GM12864 (cell line): Measurements from ENCODE around the gene GIT1.

Experiments used
- DNase-seq: peaks from one replicate; pipeline ENCODE4 v3.0.0-alpha.2; 2011; ENCODE audit warnings: low read depth
- H3K4me3 ChIP-seq: 2 replicates; pipeline ENCODE4 v1.5.1; 2011; ENCODE audit warnings: mild to moderate bottlenecking, low read depth, low read length, control low read depth
- TF ChIP-seq, protein P1 (sequence below): IDR thresholded peaks from 2 replicates; pipeline ENCODE4 v1.5.1; 2011; ENCODE audit warnings: low read depth, mild to moderate bottlenecking, moderate library complexity, low read length, control low read depth, inconsistent platforms; ENCODE audit errors: missing control alignments

Gene GIT1

DNA sequence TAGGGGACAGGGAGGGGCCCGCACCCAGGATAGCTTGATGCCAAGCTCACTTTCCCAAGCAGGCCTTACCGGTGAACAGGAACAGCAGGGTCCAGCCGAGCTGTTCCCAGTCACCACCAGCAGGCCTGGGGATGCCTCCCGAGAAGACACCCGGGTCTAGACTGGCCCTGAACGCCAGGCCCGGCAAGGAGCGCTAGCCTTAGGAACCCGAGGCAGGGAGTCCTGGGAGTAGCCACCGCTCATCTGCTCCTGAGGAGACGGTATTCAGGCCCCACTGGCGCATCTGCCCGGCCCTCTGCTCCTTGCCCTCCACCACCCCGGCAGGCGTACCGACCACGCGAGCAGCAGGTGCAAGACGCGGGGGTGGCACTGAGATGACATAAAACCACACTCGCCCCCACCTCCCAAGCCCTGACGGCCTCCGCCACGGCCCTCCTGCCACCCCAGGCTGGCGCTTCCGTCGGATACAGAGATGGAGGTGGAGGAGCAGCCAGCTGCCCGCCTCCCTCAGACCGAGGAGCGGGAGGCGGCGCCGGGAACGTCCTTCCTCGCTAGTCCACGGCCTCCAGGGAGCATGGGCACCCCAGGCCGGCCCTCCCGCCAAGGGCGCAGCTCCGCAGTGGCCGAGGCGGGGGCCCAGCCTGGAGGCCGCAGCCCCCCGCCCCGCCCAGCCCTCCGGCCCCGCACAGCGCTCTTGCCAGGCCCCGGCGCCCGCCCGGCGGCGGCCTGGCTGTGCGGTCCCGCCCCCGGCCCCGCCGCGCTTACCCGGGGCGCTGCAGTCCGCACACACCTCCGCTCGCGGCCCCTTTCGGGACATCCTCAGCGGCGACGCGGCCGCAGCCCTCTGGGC is 661 bp downstream of the GIT1 start:
- peak overlapping the region; percentile 91 for H3K4me3 ChIP-seq
- no peak for DNase-seq
- TF ChIP-seq, protein P1, sequence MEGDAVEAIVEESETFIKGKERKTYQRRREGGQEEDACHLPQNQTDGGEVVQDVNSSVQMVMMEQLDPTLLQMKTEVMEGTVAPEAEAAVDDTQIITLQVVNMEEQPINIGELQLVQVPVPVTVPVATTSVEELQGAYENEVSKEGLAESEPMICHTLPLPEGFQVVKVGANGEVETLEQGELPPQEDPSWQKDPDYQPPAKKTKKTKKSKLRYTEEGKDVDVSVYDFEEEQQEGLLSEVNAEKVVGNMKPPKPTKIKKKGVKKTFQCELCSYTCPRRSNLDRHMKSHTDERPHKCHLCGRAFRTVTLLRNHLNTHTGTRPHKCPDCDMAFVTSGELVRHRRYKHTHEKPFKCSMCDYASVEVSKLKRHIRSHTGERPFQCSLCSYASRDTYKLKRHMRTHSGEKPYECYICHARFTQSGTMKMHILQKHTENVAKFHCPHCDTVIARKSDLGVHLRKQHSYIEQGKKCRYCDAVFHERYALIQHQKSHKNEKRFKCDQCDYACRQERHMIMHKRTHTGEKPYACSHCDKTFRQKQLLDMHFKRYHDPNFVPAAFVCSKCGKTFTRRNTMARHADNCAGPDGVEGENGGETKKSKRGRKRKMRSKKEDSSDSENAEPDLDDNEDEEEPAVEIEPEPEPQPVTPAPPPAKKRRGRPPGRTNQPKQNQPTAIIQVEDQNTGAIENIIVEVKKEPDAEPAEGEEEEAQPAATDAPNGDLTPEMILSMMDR, result no peak

DNA sequence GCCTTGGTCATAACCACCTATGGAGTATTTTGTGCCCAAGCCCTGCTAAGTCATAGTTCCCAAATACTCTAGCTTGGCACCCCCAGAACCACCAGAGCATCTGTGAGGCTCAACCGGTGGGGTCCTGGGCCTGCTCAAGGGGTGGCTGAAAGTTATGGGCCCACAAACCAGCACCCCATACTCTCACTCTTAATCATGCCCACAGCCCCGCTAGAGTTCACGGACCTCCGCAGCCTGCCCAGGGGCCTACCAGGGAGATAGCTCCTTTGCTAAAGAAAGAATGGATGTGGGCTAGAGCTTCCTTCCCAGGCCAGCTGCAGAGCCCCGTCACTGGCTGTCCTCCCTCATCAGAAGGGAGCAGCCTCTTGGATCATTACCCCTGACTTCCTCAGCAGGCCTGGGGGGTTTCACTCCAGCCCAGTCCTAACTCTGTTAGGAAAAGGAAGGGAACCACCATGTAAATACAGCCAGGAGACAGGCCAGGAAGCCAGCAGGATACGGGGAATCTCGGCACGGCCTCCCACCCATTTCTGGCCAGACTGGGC is 1.4 kb downstream of the GIT1 start:
- H3K4me3 ChIP-seq, result peak overlapping the region; percentile 91

DNA sequence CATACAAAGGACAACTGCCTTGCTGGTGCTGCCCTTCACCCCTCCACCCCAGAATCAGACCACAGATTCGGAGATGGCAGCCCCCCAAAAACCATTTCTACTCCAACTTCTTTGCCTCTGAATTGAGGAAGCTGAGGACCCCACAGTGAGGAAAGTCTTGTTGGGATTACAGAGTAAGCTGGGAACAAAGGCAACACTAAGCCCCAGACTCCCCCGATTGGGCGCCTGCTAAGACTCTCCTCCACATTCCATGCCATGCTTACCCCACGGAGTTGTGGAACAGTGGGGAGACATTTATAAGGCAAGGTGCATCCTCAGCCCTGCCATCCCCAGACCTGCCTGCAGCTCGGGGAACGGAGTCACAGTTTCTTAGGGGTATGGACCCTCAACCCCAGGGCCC is 1.9 kb downstream of the GIT1 start:
- H3K4me3 ChIP-seq, result peak overlapping the region; percentile 91
- TF ChIP-seq, protein P1, result no peak
- DNase-seq, result no peak

More for the DNA sequence above, 1.4 kb downstream of the GIT1 start:
- TF ChIP-seq, protein P1, result no peak
- no peak for DNase-seq

DNA sequence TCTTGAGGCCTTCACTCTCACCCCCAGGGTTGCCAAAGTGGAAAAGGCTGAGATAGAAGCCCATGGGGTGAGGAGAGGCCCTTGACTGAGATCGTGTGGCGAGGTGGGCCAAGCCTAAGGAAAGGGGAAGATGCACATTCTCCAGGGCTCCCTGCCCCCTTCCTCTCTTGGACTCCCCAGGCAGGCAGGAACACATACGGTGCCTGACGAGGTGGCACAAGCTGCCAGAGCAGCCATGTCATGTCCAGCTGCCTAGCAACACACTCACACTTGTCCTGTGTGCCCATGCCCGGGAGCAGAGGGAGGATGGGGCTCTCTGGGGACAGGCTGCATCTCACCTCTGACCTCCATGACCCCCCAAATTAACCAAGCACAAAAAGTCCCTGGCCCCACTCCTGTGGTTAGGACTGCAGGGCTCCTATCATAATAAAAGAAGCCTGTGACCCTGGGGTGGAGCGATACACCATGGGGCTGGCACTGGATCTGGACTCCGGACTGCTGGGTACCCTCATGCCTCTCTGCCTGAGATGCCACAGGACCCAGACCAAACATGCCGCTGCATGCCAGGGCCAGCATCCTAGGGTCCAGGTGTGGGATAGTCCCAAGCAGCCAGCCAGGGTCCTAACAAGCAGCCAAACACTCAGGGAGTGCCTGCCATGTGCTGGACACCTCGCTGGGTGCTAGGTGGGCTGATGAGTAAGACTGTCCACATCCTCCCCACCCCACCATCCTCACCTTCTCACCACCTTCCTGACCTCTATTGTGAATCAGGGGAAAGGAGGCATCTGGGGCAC is 2.6 kb downstream of the GIT1 start:
- TF ChIP-seq, protein P1, result no peak
- no peak for DNase-seq
- no peak overlapping the region for H3K4me3 ChIP-seq

DNA sequence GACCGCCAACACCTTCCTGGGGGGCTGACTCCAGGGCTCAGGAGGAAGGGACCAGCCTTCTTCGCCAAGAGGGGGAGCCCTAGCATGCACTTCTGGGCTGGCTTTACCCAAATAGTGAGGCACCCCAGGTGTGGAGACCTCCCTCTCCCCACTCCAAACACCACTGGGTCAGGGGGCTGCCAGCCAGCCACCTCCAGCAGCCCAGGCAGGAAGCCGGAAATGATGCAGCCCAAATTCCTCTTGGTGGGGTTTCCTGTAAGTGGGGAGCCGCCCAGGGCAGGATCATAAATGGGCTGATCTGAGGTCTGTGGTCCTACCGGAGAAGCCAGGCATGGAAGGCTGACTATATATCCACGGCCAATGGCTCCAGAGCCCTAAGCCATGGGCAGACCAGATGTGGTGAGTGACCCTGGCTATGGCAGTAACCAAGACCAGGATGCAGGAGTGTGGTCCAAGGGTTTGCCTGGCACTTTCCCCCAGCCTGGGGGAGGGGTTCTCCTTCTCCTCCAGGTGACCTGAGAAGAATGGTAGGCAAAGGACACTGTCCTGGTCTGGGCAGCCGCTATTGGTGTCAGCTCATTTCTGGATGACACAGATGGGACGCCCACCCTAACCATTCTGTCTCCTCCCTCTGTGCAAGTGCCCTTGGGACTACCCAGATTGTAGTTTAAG is 4.2 kb downstream of the GIT1 start:
- no peak overlapping the region; the same call in 1 of the 2 replicates for H3K4me3 ChIP-seq
- TF ChIP-seq, protein P1, result peak; percentile 61
- DNase-seq, result no peak

DNA sequence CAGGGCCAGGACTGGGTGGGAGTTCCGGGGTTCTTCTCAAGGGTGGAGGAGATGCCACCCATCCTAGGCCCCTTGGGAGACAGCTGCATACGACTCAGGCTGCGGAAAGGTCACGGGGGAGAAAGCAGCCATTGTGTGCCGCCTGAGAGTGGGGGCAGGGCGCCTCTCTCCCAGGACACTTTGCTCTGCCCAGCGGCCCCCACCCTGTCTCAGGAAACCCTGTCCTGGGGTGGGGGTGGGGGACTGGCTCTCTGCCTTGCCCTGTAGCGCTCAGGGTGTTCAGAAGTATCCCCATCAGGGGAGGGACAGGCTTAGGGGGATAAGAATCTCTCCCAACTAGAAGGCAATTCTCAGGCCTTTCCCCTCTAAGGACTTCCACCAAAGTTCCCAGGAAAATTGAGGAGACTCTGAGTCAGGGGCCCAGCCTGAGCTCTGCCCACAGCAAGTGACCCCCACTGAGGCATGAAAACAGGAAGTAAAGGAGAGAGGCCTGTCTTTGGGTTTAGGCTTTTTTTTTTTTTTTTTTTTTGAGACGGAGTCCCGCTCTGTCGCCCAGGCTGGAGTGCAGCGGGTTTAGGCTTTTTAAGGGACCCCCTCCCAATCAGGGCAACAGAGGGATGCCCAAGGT is 4.9 kb downstream of the GIT1 start:
- no peak overlapping the region; the same call in 1 of the 2 replicates for H3K4me3 ChIP-seq
- no peak for DNase-seq
- TF ChIP-seq, protein P1, result no peak
